C4-2B (cell line): Measurements from ENCODE around the gene CRELD1.

Experiments used
- CTCF ChIP-seq: fragments of 450-650 bp; conservative IDR thresholded peaks from 2 replicates; pipeline ENCODE4 v1.5.1; 2017; ENCODE audit warnings: mild to moderate bottlenecking
- ZFX ChIP-seq: fragments of 450-650 bp; IDR thresholded peaks from 2 replicates; pipeline ENCODE4 v1.6.1; 2017

GRCh38 chr3:9986230-9986725 is 52.6 kb downstream of the CRELD1 start:
- TF ChIP-seq CTCF = no peak
- TF ChIP-seq ZFX = no peak
